ENCODE data around the gene PRR19.

DNA sequence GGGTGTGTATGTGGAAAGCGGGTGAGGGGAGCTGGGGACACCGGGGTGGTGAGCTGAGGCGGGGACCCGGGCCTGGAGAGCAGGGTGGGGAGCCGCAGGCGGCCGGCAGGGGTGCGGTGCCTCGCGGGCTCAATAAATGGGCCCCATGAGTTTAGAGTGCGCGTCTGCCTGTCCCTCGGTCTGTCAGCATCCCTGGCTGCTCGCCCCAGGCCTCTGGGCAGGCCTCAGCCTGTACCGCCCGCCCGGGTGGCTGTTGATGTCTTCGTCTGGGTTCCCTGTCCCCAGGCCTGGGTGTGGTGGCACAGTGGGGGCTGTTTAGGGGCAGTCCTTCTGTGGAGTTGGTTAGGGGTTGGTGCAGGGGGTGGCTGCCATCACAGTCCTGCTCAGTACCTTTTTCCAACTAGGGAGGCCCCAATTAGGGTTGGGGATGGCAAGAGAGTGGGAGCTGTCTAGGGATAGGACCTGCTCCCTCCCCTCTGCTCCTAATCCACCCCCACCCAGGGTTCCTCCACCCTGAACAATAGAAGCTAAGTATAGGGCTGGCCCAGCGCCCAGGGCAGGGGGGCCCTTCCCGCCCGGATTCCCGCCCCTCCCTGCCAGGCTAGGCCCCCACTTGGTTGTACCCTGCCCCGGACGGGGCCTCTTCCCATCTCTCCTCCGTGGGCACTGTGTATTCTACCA, 20.6 kb upstream of the PRR19 start:
- no peak for TF ChIP-seq CTCF (IDR thresholded peaks at IDR 0.05)
- no peak for TF ChIP-seq EZH2 (IDR thresholded peaks at IDR 0.05; ENCODE audit: borderline replicate concordance, insufficient read depth, low read depth, low read length, poor library complexity, severe bottlenecking)

All from B cell (primary cell).